Gastrocnemius medialis (tissue), 4 donors: Measurements from ENCODE around the gene CYP3A4. TPM values are rescaled to one million over a fixed set of nuclear protein-coding genes. Genes with fewer than 3 reads are reported as not detected.
"Not testable (repeated sequence)": the region's sequence is repeated elsewhere in the genome, so short reads cannot be mapped to it uniquely, and the experiment has no call there.

Source experiments
- ATAC-seq, 2 donors: fragments of 150-250 bp; one replicate each; pipeline ENCODE4 v1.9.1; 2016
- DNase-seq, 2 donors: peaks; one replicate each; pipeline ENCODE4 v3.0.0-alpha.2; 2019
- H3K27ac ChIP-seq, 4 donors: fragments of 200-600 bp; sonication (generic); 1 replicate in 1 of 4; 2 replicates in 3 of 4; pipeline ENCODE4 v1.5.1; 2016 to 2018; ENCODE audit warnings: mild to moderate bottlenecking in 2 of 4, moderate library complexity in 1 of 4
- H3K27me3 ChIP-seq, 3 donors: fragments of 200-600 bp; sonication (generic) in 2 of 3; 1 replicate in 1 of 3; 2 replicates in 2 of 3; pipeline versions ENCODE4 v1.5.1 to v1.6.0; 2016 to 2019; ENCODE audit warnings: mild to moderate bottlenecking in 1 of 3, moderate library complexity in 1 of 3
- H3K36me3 ChIP-seq, 2 donors: fragments of 200-600 bp; sonication (generic) in 1 of 2; one replicate each; pipeline ENCODE4 v1.5.1; 2017 to 2018
- H3K4me1 ChIP-seq, 2 donors: fragments of 200-600 bp; sonication (generic) in 1 of 2; one replicate each; pipeline ENCODE4 v1.5.1; 2016 to 2017; ENCODE audit warnings: mild to moderate bottlenecking in 2 of 2
- H3K4me3 ChIP-seq, 4 donors: fragments of 200-600 bp; sonication (generic) in 3 of 4; 1 replicate in 1 of 4; 2 replicates in 3 of 4; pipeline ENCODE4 v1.5.1; 2016 to 2019; ENCODE audit warnings: mild to moderate bottlenecking in 2 of 4
- H3K9me3 ChIP-seq, 3 donors: fragments of 200-600 bp; sonication (generic) in 2 of 3; 1 replicate in 1 of 3; 2 replicates in 2 of 3; pipeline ENCODE4 v1.5.1; 2016 to 2019
- POLR2A ChIP-seq, 2 donors: fragments of 450-650 bp; IDR thresholded peaks; one replicate each; pipeline ENCODE4 v1.6.1; 2017; ENCODE audit warnings: antibody characterized with exemption in 2 of 2, mild to moderate bottlenecking in 2 of 2, moderate library complexity in 2 of 2
- in situ Hi-C, 4 donors: fragments of 200-750 bp; cut with MboI; loops; one replicate each; pipeline versions ENCODE4 v1.15.0 to v1.8.0; 2017; ENCODE audit warnings: low sequenced_read_pairs in 4 of 4
- intact Hi-C: fragments of 100-400 bp; cut with DNase I; formaldehyde crosslinking; loops from one replicate; pipeline ENCODE4 v1.15.1; 2023; ENCODE audit warnings: low total_unique reads
- total RNA-seq, 4 donors: library from RNA; depleted of rRNA; stranded (reverse); fragments of >200 nt; gene quantifications; one replicate each; pipeline versions ENCODE4 v1.1.0 to v1.2.3, GENCODE V29; 2016
- TF ChIP-seq, protein P1 (sequence below), 5 experiments: fragments of 450-650 bp in 3 of 5; fragments of 200-600 bp in 2 of 5; sonication (generic) in 2 of 5; IDR thresholded peaks in 4 of 5; conservative IDR thresholded peaks in 1 of 5; 1 replicate in 4 of 5; 2 replicates in 1 of 5; pipeline ENCODE4 v1.5.1; 2016 to 2019; ENCODE audit warnings: antibody characterized with exemption in 5 of 5, mild to moderate bottlenecking in 3 of 5, moderate library complexity in 3 of 5

The CYP3A4 gene
- total RNA-seq, 4 donors from 2014 or later, result 0.71 to 107 (median 2.2) TPM; not detected in 1

DNA sequence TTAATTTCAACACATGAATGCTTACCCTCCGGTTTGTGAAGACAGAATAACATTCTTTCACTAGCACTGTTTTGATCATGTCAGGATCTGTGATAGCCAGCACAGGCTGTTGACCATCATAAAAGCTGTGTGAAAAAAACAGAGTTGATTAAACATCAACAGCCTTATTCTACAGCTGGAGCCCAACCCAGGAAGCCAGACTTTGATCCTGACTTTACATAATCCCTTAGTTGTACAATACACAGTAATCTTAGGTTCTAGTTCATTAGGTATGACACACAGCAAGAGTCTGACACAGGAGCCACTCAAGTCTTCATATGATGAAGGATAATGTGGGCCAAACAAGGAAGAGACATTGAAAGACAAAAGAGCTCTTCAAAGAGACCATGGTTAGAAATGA is 11.4 kb downstream of the CYP3A4 start:
- Histone ChIP-seq H3K36me3 (no peaks in the 10 kb centered on the region), H3K27ac (no peak overlapping the region), H3K4me1 (no peaks in the 10 kb centered on the region), H3K27me3 (no peaks in the 10 kb centered on the region), H3K9me3 (no peaks in the 10 kb centered on the region), H3K4me3 (no peak overlapping the region)
- intact Hi-C loops (no loop called here), in situ Hi-C loops (no loop called here)
- DNase-seq, result no peak
- no peak for TF ChIP-seq POLR2A (IDR thresholded peaks at IDR 0.05)
- TF ChIP-seq, protein P1, sequence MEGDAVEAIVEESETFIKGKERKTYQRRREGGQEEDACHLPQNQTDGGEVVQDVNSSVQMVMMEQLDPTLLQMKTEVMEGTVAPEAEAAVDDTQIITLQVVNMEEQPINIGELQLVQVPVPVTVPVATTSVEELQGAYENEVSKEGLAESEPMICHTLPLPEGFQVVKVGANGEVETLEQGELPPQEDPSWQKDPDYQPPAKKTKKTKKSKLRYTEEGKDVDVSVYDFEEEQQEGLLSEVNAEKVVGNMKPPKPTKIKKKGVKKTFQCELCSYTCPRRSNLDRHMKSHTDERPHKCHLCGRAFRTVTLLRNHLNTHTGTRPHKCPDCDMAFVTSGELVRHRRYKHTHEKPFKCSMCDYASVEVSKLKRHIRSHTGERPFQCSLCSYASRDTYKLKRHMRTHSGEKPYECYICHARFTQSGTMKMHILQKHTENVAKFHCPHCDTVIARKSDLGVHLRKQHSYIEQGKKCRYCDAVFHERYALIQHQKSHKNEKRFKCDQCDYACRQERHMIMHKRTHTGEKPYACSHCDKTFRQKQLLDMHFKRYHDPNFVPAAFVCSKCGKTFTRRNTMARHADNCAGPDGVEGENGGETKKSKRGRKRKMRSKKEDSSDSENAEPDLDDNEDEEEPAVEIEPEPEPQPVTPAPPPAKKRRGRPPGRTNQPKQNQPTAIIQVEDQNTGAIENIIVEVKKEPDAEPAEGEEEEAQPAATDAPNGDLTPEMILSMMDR (IDR thresholded peaks at IDR 0.05 in 4 of 5, conservative IDR thresholded peaks at IDR 0.05 in 1 of 5), result no peak
- no peak for ATAC-seq

DNA sequence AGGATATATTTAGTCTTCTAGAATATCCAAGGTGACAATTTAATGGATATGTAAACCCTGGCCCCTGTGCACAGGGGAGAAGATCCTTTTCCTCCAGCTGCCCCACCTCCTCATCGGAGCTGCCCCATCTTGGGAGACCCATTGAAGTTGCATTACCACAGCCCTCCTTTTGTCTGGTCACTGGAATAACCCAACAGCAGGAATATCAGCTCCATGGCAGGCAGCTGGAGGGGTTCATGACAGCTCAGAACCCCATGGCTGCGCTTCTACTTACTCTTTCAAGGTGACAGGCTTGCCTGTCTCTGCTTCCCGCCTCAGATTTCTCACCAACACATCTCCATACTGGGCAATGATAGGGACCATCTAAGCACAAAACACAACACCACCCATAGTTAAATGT is 14.5 kb downstream of the CYP3A4 start:
- H3K4me3 ChIP-seq, in situ Hi-C loops, H3K9me3 ChIP-seq, ATAC-seq, H3K27me3 ChIP-seq, DNase-seq, H3K36me3 ChIP-seq, intact Hi-C loops, H3K4me1 ChIP-seq, H3K27ac ChIP-seq: not testable (repeated sequence)

DNA sequence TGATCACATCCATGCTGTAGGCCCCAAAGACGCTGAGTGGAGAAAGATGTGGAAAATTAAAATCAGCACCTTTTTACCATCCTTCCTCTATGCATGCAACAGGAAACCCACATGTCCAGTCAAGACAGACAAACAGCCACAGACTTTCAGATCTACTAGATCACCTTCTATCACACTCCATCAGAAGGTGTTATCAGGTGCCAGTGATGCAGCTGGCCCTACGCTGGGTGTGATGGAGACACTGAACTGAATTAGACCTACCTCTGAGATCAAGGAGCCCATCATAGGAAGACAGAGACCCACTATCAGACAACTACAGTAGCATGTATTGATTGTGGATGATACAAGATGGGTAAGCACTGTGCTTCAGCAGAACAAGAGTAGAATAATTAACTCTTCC is 15.5 kb downstream of the CYP3A4 start:
- intact Hi-C loops (no loop called here), in situ Hi-C loops (no loop called here)
- no peak overlapping the region for H3K4me3 ChIP-seq
- ATAC-seq (no peak), DNase-seq (no peak)
- peaks cover 4 to 6% of the 10 kb centered on the region in 2 donors for H3K4me1 ChIP-seq
- H3K27ac ChIP-seq, result no peak overlapping the region
- no peaks in the 10 kb centered on the region for H3K36me3 ChIP-seq
- no peaks in the 10 kb centered on the region for H3K27me3 ChIP-seq
- H3K9me3 ChIP-seq, result no peaks in the 10 kb centered on the region
- TF ChIP-seq, protein P1 (IDR thresholded peaks at IDR 0.05 in 4 of 5, conservative IDR thresholded peaks at IDR 0.05 in 1 of 5), result no peak
- no peak for TF ChIP-seq POLR2A (IDR thresholded peaks at IDR 0.05)

DNA sequence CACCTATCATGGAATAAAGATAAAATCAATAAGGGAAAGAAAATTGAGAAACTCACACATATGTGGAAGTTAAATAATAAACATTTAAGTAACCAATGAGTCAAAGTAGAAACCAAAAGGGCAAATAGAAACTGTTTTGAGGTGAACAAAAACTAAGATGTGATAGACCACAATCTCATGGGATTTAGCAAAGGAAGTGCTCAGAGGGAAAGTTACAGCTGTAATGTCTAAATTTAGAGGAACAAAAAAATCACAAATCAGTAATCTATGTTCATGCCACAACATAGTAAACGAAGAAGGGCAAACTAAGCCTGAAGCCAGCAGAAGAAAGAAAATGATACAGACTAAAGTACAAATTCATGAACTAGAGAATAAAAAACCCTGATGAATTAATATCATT is 16.3 kb downstream of the CYP3A4 start:
- no peak for ATAC-seq
- TF ChIP-seq POLR2A (IDR thresholded peaks at IDR 0.05), result no peak
- TF ChIP-seq, protein P1 (IDR thresholded peaks at IDR 0.05 in 4 of 5, conservative IDR thresholded peaks at IDR 0.05 in 1 of 5), result no peak

DNA sequence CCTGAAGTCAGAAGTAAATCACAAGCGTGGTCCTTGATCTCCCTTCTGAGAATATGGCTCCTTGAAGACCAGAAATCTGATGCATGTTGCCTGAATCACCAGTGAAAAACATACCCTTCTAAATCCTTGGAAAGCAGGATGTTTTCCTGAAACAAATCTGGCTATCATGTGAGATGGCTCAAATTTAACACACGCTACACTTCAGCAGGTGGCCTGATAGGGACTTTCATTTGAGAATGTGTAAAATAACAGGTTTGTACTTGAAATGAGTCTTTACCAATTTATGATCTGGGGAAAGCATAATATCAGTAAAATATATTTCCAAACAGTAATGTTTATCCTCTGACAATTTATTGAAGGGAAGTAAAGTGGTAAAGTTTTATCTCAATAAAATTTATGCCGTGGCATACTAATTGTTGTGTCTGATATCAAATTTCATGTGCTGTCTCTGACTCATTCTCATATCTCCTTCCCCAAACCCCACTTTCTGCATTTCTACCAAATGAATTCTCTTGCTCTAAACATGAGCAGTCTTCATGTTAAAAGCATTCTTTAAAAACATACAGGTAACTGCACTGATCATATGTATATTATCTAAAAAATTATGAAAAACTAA is 17.4 kb downstream of the CYP3A4 start:
- no peak overlapping the region for H3K4me3 ChIP-seq
- intact Hi-C loops (no loop called here), in situ Hi-C loops (no loop called here)
- no peak for DNase-seq
- H3K4me1 ChIP-seq, result peaks cover 13 to 16% of the 10 kb centered on the region in 2 donors
- no peaks in the 10 kb centered on the region for H3K36me3 ChIP-seq
- TF ChIP-seq, protein P1 (IDR thresholded peaks at IDR 0.05 in 4 of 5, conservative IDR thresholded peaks at IDR 0.05 in 1 of 5), result no peak
- no peak for TF ChIP-seq POLR2A (IDR thresholded peaks at IDR 0.05)
- no peak overlapping the region for H3K27ac ChIP-seq
- H3K9me3 ChIP-seq, result no peaks in the 10 kb centered on the region
- no peak for ATAC-seq
- H3K27me3 ChIP-seq, result no peaks in the 10 kb centered on the region

More for the DNA sequence above, 16.3 kb downstream of the CYP3A4 start:
- in situ Hi-C loops, result no loop called here
- no peaks in the 10 kb centered on the region for H3K9me3 ChIP-seq
- no peaks in the 10 kb centered on the region for H3K27me3 ChIP-seq
- intact Hi-C loops, result no loop called here
- peaks cover 7 to 9% of the 10 kb centered on the region in 2 donors for H3K4me1 ChIP-seq
- no peaks in the 10 kb centered on the region for H3K36me3 ChIP-seq
- no peak overlapping the region for H3K27ac ChIP-seq
- no peak for DNase-seq
- H3K4me3 ChIP-seq, result no peak overlapping the region
